Medulla oblongata (tissue), 1 donor: ENCODE measurements around the gene CTDSP2.
"Not testable (repeated sequence)": the region's sequence is repeated elsewhere in the genome, so short reads cannot be mapped to it uniquely, and the experiment has no call there.

Source experiments
- DNase-seq: peaks from one replicate; pipeline ENCODE4 v3.0.0-alpha.2; 2015; ENCODE audit errors: extremely low spot score

The CTDSP2 gene

DNA sequence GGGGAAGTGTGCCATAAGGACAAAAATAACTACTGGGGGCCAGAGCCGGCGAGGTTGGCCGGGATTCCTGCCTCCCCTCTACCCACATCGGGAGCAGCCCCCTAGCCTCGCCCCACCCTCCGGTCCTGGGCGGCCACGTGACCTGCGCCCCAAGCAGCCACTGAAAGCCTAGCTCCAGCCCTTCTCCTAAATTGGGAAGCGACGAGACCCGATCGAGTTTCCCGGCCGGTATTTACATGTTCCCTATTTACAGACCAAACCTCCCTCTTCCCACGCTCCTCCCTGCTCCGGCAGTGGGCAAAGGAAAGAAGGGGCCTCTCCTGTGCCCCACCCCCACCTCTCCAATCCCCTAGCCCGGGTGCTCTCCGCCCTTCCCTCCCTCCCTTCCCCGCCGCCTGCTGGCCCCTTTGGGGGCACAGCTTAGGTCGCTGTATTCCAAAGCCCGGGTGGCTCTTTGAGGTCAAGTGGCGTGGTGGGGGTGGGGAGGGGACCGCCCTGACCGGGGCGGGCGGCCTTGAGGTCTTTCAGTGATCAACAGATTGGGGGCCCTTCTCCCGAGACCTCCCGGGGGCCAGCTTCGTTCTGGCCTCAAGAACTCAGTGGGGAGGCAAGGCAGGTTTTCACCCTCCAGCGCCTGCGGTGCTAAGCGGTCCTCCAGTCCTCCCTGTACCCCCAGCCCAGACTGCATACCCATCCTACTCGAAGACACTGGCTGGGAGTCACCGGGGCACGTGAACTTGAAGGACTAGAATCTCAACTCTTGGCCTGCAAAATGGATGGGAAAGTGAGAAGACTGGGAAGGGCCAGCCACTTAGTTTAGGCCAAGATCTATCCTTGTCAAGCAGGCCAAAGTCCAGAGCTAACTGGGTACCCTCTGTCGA lies 6.3 kb upstream of the CTDSP2 start:
- DNase-seq: no peak

DNA sequence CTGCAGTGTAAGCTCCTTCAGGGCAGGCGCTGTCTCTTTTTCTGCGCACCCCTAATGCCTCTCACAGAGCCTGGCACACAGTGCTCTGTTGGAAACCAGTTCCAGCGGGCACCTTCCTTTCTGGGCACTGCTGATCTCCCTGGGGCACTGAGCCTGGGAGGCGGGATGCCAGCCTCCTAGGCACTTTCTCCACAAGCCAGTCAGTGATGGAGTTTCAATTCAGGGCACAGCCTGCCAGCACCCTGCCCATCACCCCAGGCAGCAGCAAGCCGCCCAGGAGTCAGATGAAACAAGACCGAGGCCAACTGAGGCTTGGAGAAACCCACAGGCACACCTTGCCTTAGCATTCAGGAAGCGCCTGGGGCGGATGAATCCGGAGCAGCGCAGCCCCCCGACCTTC lies 5.7 kb upstream of the CTDSP2 start:
- peak; percentile 71 for DNase-seq

DNA sequence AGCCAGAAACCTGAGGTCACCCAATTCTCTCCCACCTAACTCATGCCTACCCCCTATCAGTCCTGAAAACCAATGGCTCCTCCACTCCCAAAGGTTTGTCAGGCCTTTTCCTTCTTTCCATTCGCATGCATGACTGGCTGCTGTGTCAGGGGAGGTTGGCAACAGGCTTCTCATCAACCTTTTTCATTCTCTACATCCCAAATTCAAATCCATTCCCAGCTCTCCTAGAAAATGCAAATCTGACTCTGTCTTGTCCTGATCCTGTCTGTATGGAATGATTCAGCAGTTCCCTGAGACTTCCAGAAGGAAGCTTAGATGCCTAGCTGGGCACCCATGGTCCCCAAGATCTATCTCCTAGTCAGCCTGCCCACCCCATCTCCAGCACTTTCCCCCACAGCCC lies 5.0 kb upstream of the CTDSP2 start:
- DNase-seq: no peak

DNA sequence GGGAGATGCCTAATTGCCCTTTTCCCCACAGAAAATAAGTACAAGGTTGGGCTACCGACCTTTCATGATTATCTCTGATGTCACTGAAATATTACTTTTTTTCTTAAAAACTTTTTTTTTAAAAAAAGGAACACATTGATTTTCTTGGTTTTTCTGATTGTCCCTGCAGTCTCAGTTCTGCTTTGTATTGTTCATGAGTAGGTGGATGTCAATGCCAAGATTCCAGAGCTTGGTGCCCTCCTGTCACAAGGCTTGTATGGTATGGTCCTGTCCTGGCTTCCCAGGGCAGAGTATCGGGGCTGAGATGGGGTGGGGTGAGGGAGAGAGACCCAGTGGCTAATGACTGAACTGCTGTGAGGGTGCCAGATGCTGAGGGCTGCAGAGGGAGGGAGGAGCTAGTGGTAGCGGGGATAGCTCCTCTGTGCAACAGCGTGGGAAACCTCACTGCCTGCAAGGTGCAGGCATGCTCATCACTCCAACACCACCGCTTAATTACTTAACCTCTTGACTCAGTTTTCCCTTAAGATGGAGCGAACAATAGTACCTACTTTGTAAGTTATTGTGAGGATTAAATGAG lies 4.4 kb upstream of the CTDSP2 start:
- DNase-seq: no peak

DNA sequence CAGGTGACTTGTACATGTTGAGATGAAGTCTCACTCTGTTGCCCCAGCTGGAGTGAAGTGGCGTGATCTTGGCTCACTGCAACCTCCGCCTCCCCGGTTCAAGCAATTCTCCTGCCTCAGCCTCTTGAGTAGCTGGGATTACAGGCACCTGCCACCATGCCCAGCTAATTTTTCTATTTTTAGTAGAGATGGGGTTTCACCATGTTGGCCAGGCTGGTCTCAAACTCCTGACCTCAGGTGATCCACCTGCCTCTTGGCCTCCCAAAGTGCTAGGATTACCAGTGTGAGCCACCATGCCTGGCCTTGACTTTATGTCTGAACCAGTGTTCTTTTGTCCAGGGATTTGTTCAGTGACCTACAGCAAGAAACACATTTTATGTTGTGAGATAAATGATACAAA lies 2.9 kb upstream of the CTDSP2 start:
- not testable (repeated sequence) for DNase-seq

DNA sequence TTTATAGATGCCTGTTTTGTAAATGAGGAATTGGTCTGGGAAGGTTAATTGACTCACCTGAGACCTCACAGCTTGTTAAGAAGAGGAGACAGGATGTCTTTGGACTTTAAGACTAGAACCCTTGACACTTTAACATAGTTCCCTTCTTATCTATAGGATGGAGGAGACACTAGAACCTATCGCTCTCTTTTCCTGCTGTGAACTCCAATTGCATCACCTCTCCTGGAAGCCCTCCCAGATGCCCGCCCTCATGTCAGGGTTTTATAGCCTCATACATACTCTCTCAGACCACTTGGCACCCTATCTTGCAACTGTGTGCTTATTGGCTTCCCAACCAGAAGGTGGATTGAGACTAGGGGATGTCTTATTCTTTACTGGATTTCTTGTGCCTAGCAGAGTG lies 2.5 kb upstream of the CTDSP2 start:
- DNase-seq: no peak

DNA sequence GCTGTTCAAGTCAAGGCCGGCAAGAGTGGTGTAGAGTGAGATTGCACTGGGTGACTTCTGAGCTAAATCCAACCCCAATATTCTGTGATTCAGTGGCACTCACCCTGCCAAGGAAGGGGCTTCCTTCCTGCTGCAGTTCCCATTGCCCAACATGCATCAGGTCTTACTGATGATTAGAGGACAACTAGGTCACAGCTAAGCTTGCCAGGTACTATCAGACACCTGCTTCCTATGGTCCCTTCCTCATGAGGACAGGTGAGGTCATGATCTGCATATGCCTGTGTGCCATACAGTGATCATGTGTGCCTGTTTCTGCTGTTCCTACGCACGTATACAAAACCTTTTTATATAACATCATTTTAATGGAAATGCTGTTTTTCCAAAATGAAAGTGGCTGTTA lies 1.7 kb upstream of the CTDSP2 start:
- no peak for DNase-seq

DNA sequence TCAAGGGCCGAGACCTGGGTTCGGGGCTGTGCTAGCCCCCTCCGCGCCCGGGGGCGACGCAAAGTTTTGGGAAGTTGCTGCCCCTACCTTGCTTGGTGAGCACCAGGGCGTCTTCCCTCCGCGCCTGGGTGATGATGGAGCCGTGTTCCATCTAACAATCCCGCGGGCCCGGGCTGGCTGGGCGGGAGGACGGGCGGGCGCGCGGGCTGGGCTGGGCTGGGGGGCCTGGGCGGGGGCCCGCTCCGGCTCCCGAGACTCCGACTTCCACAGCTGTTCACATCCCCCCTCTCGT lies 298 bp downstream of the CTDSP2 start:
- DNase-seq: no peak

DNA sequence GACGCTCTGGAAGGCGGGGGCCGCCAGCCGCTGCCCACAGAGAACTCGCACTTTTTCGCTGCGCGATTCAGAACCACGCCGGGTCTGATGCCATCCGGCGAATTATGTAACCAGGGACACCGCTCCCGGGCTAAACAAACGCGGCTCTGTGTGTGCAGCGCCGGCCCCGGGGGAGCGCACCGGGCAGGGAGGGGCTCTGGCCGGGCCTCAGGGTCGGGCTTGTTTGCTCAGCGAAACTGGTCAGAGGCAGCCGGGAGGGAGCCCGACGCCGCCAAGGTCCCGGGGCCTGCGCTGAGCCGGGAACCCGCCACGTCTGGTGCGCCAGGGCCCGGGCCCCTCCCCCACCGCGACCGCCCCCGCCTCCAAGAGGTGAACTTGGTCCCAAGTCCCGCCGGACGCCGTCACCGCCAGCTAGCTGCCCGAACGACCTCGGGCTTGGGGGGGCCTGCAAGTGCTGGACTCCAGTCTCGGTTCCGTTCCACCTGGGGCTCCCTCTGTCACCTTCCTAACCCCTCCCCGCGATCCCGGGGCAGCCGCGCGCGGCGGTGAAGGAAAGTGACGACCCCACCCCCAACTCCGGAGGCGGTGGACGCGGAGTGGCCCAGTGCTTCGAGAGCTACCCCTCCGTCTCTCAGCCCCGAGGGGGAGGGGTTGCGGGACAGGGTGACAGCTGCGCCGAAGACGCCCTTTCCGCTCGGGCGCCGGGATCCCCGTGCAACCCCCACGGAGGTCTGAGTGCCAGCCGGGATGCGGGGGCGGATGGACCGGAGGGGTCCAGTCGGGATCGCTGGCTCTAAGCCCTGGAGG lies 848 bp downstream of the CTDSP2 start:
- DNase-seq: peak; percentile 89

DNA sequence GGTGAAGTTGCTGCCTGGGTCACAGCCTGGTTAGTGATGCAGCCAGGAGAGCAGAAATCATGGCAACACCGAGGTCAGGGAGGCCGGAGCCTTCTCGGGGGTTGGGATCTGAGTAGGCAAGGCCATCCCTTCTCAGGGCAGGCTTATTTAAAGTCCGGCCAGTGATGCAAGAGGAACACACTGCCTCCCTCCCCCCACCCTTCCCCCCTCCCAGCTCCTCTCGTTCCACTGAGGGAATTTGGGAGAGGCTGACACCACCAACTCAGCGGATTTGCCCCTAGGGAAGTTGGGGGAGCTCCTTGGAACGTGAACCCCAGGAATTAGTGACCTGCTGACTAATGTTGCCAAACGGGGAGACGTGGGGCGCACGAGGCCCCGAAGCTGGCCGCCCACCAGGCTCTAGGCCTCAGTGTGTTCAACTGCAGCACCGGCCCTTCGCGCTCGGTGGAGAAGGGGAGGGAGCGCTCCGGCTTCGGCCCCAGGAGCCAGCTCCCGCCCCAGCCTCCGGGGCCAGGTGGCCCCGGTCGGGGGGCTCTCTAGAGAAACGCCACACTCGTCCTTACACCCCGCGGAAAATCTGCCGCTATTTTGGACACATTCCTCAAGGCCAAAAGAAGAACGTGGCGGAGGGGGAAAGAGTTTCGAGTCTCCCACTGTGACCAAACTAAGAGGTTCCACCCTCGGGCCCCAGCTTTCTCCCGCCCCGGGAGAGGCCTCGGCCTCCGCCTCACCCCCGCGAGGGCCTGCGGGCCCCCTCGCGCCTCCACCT lies 1.6 kb downstream of the CTDSP2 start:
- peak; percentile 74 for DNase-seq

DNA sequence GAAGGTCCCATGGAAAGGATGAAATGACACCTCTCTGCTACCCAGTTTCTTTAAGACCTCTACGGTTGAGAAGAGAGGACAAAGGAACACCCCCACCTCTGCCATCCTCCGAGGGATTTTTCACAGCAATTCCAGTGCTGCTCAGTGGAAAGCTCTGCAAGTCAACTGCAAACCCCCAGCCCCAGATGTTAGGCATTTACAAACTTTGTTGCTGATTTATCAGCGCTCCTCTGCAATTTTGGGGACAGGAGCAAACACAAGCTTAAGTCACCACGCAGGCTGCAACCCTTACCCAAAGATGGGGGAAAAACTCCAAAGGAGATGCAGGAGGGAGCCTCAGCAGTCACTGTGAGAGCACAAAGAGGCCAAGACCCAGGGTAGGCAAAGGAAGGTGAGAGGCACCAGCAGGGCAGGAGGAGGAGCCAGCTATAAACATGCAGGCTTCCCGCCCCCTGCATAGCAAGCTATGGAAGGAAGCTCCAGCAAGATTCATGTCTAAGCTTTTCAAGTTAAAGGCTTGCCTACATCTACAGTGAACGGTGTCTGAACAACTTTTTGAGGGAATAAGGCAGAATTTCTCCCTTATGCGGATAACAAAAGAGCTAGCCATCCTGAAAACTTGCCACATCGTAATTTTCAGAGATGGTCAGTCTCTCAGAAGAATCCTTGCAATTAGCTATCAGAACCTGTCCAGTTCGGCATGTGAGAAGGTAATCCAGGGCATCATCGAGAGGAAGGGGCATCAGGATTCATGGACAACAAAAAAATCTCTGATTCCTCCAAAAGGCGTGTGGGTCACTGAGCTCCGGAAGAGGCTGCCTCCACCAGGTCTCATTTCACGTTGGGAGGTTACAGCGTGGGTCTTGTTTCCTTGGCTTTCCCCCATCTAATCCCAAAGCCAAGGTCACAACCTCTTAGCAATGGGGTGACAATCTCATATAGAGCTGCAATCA lies 3.9 kb downstream of the CTDSP2 start:
- DNase-seq: no peak

DNA sequence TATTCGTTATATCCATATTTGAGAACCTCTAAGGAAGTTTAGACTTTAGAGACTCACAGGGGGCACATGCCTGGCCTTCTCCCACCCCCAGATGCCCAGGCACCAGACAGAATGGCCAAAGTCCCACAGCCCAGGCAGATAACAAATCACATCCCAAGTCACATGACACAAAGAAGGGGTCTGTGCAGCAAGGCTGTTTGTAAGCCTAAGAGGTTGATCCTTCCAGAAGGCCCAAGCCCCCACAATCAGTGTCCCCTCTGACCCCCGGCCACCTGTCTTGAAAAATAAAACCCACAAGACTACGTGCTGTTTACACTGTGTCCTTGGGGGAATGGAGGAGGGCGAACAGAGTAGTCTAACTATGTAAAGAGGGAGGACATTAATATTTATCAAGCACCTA lies 5.1 kb downstream of the CTDSP2 start:
- DNase-seq: no peak

DNA sequence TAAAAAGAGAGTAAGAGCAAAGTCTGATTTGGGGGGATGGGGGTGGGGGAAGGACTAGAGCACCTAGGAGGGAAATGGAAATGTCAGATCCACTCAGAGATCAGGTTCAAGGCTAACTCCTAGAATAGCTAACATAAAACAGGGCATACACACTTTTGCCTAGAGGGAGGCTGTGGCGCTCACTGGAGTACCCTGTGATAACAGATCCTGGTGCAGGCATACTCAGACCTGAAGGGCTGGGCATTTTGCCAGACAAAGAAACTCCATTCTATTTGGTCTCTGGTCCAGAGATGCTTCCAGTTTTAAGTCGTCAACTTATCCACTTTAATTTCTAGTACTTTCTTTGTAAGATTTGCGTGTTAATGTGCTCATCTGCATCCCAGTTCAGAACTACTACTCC lies 5.8 kb downstream of the CTDSP2 start:
- DNase-seq: no peak

DNA sequence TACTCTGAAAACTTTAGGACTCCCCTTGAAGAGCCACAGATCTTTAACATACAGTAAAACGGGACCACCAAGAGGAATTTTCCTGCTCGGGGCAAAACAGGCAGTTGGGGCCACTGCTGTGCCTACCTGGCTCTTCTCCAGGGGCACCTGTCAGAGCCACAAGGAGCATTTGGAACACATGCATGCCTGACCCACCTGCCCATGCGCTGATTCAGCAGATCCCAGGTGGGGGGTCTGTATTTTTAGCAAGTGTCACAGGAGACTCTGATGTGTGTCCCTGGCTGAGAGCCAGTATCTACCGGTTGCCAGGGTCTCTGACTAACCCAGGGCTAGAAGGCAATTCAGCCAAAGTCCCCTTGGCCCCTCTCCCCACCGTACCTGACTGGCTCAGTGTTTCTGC lies 6.5 kb downstream of the CTDSP2 start:
- no peak for DNase-seq

DNA sequence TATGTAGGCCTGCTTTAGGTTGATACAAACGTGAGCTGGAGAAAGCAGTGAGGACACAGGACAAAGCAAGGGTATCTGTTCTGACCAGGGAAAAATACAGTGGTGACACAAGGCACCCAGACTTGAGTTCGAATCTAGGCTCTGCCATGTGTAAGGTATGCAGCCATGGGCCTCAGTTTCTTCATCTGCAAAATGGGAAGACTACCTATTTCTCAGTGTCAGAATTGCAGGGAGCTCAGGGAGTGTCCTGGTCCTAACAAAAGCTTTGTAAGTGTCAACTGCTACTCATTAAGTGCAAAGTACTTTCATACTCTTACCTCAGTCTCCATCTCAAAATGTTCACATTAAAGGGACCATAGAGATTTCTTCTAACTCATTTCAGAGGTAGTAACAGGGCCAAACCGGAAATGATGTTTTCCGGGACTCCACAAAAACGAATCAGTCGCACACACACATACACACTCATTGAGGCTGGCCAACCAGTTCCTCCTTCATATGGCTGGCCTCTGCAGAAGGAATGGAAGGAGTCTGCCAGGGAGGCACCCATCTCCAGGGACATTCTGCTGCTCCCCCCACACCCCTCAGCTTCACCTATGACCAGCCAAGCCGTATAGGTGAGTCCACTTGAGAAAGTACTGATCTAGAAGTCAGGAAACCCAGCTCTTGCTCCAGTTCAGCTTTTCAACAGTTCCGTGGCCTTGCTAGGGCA lies 7.8 kb downstream of the CTDSP2 start:
- no peak for DNase-seq

DNA sequence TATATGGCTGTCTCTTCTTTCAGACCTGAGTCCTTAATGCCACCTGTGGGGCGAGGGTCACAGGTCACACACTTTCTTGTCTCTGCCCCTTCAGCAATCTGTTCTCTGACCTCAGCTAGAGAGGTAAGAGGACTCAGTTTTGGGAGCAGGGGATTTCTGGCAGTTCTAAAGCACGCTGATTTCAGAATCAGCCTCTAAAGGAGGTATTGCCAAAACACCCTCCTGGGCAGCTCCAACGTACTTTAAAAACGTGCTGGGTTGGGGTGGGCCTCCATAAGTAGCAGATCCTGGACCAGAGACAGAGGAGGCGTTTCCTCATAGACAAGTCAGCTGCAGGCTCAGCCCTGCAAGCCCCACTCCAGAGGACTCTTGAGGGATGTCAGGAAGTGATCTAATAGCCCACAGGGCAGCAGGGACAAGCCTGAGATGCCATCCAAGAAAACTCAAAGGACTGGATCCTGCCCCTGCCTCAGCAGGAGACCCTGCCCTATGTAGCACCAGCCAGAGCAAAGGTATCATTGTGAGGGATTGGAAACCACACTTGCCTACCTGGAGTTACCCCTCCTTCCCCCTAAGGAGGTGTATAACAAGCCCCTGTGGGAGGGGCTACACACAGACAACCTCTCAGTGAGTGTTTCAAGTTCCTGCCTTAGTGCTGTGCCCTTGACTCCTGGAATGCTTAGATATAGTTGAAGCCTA lies 8.5 kb downstream of the CTDSP2 start:
- DNase-seq: no peak

DNA sequence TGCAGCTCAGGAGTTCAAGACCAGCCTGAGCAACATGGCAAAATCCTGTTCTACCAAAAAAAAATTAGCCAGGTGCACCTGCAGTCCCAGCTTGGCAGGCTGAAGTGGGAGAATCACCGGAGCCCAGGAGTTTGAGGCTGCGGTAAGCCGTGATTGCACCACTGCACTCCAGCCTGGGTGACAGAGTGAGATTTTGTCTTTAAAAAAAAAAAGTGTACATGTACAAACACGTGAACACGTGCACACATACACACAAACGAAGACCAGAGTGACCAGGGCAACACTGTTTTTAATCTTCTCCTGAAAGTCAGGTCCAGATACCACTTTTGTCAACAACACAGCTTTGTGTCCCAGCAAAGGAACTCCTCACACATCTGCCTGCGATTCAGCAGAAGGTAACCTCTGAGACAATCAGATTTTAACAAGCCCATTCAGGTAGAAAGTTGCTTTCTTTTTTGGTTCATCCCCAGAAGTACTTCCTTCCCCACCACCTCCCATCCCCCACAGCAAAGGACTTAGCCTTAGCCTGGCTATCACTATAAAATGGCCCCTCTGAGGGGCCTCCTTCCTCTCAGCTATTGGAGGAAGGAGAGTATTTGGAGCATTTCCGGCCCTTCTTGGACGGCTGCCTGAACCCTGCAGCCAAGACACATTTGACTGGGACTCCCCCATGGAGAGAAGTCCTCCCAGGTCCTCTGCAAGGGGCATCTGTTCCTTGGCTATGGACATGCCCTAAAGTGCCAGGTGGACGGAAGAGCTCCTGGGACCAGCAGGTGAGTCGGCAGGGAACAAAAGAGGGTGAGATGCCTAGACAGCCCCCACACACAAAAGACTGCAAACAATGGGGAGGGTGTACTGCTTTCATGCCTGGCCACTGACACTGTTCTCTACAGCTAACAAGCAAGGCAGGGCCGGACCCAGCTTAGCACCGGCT lies 9.8 kb downstream of the CTDSP2 start:
- peak; percentile 91 for DNase-seq
